ENCODE data around the gene OLA1. TPM values are rescaled to one million over a fixed set of nuclear protein-coding genes. Genes with fewer than 3 reads are reported as not detected.
A peak's percentile ranks its signal among the peaks of the same experiment; 100 is the strongest.

OLA1 gene
- total RNA-seq, 1 donor from 2014 or later = 323 TPM

GRCh38 chr2:174026122-174026845, 222.0 kb downstream of the OLA1 start:
- no peak overlapping the region for H3K4me3 ChIP-seq
- H3K9ac ChIP-seq = no peak overlapping the region
- no peaks in the 10 kb centered on the region for H3K27me3 ChIP-seq
- H3F3A ChIP-seq (ENCODE audit: low read depth) = peaks cover 33% of the 10 kb centered on the region
- Mint-ChIP-seq H3K27ac (peak overlapping the region; percentile 84), H3K27me3 (ENCODE audit: insufficient read depth, low read depth) (peaks cover 3% of the 10 kb centered on the region), H3K9me3 (no peaks in the 10 kb centered on the region), H3K36me3 (no peaks in the 10 kb centered on the region), H3K4me3 (peak overlapping the region; percentile 43), H3K4me1 (peaks cover 58% of the 10 kb centered on the region)
- H3K9me3 ChIP-seq (ENCODE audit: low read depth) = no peaks in the 10 kb centered on the region
- no peaks in the 10 kb centered on the region for H3K79me2 ChIP-seq (ENCODE audit: low read depth)
- no peaks in the 10 kb centered on the region for H3K36me3 ChIP-seq
- DNase-seq (ENCODE audit: low spot score) = no peak
- H2AFZ ChIP-seq (replicated peaks) = peak overlapping the region; percentile 20
- no peak overlapping the region for H3K4me2 ChIP-seq
- TF ChIP-seq EZH2 (IDR thresholded peaks at IDR 0.05) (no peak), EZH2phosphoT487 (IDR thresholded peaks at IDR 0.05) (no peak), CTCF (IDR thresholded peaks at IDR 0.05) (no peak)
- H3K27ac ChIP-seq = no peak overlapping the region
- H4K20me1 ChIP-seq (ENCODE audit: low read depth) = peaks cover 6% of the 10 kb centered on the region
- H3K4me1 ChIP-seq = peaks cover 52% of the 10 kb centered on the region

GRCh38 chr2:174025271-174026121, 222.8 kb downstream of the OLA1 start:
- Mint-ChIP-seq H3K4me3 (peak overlapping the region; percentile 31), H3K9me3 (no peaks in the 10 kb centered on the region), H3K36me3 (no peaks in the 10 kb centered on the region), H3K27me3 (ENCODE audit: insufficient read depth, low read depth) (peaks cover 3% of the 10 kb centered on the region), H3K27ac (peak overlapping the region; percentile 94), H3K4me1 (peaks cover 58% of the 10 kb centered on the region)
- peak; percentile 72 for DNase-seq (ENCODE audit: low spot score)
- Histone ChIP-seq H3F3A (ENCODE audit: low read depth) (peaks cover 33% of the 10 kb centered on the region), H3K36me3 (no peaks in the 10 kb centered on the region), H3K9me3 (ENCODE audit: low read depth) (no peaks in the 10 kb centered on the region), H3K4me2 (peak overlapping the region; percentile 54), H3K4me1 (peaks cover 57% of the 10 kb centered on the region), H3K27me3 (no peaks in the 10 kb centered on the region), H2AFZ (replicated peaks) (no peak overlapping the region), H3K9ac (no peak overlapping the region), H4K20me1 (ENCODE audit: low read depth) (peaks cover 6% of the 10 kb centered on the region), H3K79me2 (ENCODE audit: low read depth) (no peaks in the 10 kb centered on the region), H3K4me3 (peak overlapping the region; percentile 12), H3K27ac (peak overlapping the region; percentile 84)
- no peak for TF ChIP-seq EZH2phosphoT487 (IDR thresholded peaks at IDR 0.05)
- no peak for TF ChIP-seq EZH2 (IDR thresholded peaks at IDR 0.05)
- TF ChIP-seq CTCF (IDR thresholded peaks at IDR 0.05) = no peak

GRCh38 chr2:174024524-174025270, 223.6 kb downstream of the OLA1 start:
- Mint-ChIP-seq H3K4me1 (peaks cover 58% of the 10 kb centered on the region), H3K27ac (peak overlapping the region; percentile 94), H3K36me3 (no peaks in the 10 kb centered on the region), H3K9me3 (no peaks in the 10 kb centered on the region), H3K27me3 (ENCODE audit: insufficient read depth, low read depth) (peaks cover 3% of the 10 kb centered on the region), H3K4me3 (peak overlapping the region; percentile 31)
- H2AFZ ChIP-seq (replicated peaks) = no peak overlapping the region
- H3K9me3 ChIP-seq (ENCODE audit: low read depth) = no peaks in the 10 kb centered on the region
- peak; percentile 80 for DNase-seq (ENCODE audit: low spot score)
- H3K9ac ChIP-seq = no peak overlapping the region
- TF ChIP-seq EZH2phosphoT487 (IDR thresholded peaks at IDR 0.05) (no peak), EZH2 (IDR thresholded peaks at IDR 0.05) (no peak), CTCF (IDR thresholded peaks at IDR 0.05) (no peak)
- H3K79me2 ChIP-seq (ENCODE audit: low read depth) = no peaks in the 10 kb centered on the region
- H3K27ac ChIP-seq = peak overlapping the region; percentile 84
- H3K4me2 ChIP-seq = peak overlapping the region; percentile 54
- peaks cover 6% of the 10 kb centered on the region for H4K20me1 ChIP-seq (ENCODE audit: low read depth)
- peaks cover 33% of the 10 kb centered on the region for H3F3A ChIP-seq (ENCODE audit: low read depth)
- H3K4me1 ChIP-seq = peaks cover 55% of the 10 kb centered on the region
- H3K27me3 ChIP-seq = no peaks in the 10 kb centered on the region
- H3K36me3 ChIP-seq = no peaks in the 10 kb centered on the region
- peak overlapping the region; percentile 12 for H3K4me3 ChIP-seq

Measured in neural progenitor cell (in vitro differentiated cells).